Left forelimb (tissue), 1 donor: ENCODE measurements around the gene CUEDC1.

Experiments
- DNase-seq: peaks from one replicate; pipeline ENCODE4 v3.0.0-alpha.2; 2018; ENCODE audit warnings: low spot score

The CUEDC1 gene

GRCh38 chr17:57834146-57834741 lies 121.0 kb downstream of the CUEDC1 start:
- no peak for DNase-seq

- peak; percentile 73 for DNase-seq
These were observed 121.9 kb downstream of the CUEDC1 start for GRCh38 chr17:57833179-57833939.

- DNase-seq, result no peak
These were observed 122.7 kb downstream of the CUEDC1 start for GRCh38 chr17:57832314-57833178.

- DNase-seq, result no peak
These were observed 124.3 kb downstream of the CUEDC1 start for GRCh38 chr17:57830880-57831279.

- no peak for DNase-seq
These were observed 131.5 kb downstream of the CUEDC1 start for GRCh38 chr17:57823469-57824401.

GRCh38 chr17:57819867-57820266 lies 135.3 kb downstream of the CUEDC1 start:
- no peak for DNase-seq

GRCh38 chr17:57819285-57819684 lies 135.9 kb downstream of the CUEDC1 start:
- DNase-seq, result no peak

GRCh38 chr17:57818066-57818465 lies 137.1 kb downstream of the CUEDC1 start:
- DNase-seq, result no peak

GRCh38 chr17:57817299-57817698 lies 137.9 kb downstream of the CUEDC1 start:
- no peak for DNase-seq

- DNase-seq, result no peak
These were observed 140.8 kb downstream of the CUEDC1 start for GRCh38 chr17:57814421-57814820.

GRCh38 chr17:57811638-57812280 lies 143.5 kb downstream of the CUEDC1 start:
- DNase-seq, result no peak
